HG03159 (cell line): ENCODE data around the gene IFT122.
"Not testable (repeated sequence)": the region's sequence is repeated elsewhere in the genome, so short reads cannot be mapped to it uniquely, and the experiment has no call there.

Experiments
- ATAC-seq: cut with Tn5 transposase; IDR thresholded peaks from one replicate; pipeline ENCODE4 v1.9.1; 2021; ENCODE audit warnings: mild to moderate bottlenecking, moderate library complexity; ENCODE audit not compliant: unreplicated experiment

The IFT122 gene

GRCh38 chr3:129439817-129440617 lies at the start of gene IFT122, which contains the start of gene MBD4:
Gene IFT122, plus strand, starts transcription at chr3:129440224. Its CDS starts 107 bp downstream, at chr3:129440331.
Gene MBD4, minus strand, starts transcription at chr3:129439948. Its CDS starts 115 bp downstream, at chr3:129439833.
- peak; percentile 86 for ATAC-seq

GRCh38 chr3:129391583-129391982 lies 48.4 kb upstream of the IFT122 start:
- ATAC-seq: not testable (repeated sequence)

DNA sequence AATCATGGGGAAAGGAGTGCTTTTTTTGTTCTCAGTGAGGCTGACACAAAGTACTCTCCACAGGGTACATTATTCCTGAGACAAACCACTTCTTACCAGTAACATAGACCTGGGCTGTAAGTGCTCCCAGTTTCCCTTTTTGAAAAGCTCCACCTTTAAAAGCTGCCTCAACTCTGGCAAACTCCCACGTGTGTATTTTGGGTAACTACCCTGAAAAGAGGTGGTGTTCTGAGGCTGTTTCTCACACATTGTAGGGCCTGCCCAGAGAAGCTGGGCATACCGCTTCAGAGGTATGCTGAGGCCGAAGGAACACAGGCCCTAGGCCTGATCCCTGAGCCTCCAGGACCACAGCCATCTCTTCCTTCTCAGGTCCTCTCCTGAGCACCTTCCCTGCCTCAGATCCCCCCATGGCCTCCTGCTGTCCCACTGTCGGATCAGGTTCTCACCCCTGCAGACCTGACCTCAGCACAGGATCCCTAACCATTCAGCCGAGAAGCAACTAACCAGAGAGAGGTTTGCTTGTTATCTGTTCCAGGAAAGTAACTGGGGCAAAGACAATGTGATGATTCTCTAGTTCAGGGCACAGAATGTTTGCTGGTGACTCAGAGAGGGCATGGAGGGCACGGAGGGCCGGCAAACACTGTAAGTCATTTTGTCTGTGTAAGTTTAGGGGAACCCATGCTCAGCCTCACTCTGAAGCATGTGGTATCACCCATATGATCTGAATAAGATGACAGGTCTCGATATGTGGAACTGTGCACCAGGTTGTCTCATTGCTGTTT lies 47.7 kb upstream of the IFT122 start:
- not testable (repeated sequence) for ATAC-seq

GRCh38 chr3:129393271-129393670 lies 46.8 kb upstream of the IFT122 start:
- ATAC-seq: no peak

DNA sequence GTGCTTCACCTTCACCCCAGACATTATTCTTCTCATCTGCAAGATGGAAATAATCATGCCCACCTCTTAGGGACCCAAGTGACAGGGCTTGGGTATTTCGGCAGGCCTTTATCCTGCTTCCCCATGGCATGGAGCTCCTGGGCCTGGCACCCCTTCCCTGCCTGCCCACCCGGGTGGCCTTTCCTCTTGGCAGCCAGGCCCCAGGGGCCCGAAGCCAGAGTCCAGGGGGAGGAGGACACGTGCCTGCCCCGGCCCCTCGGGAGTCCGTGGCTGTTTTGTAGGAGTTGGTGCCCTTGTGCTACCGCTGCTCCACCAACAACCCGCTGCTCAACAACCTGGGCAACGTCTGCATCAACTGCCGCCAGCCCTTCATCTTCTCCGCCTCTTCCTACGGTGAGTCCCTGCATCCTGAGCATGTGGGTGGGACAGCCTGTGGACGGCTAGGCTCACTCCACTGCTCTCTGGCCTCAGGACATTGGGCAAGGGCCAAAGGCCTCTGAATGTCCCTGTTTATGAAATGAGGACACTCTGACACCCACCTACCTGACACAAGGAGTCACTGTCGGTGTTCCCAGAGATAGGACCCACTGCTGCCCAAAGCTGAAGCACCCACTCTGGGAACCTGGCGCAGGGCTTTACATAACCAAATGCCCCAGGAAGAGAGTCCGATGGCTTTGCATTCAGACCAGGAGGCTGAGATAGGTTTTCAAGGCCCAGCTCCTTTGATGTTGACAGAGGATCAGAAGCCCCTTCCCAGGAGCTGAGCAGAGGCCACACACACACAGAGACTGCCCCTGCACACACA lies 46.1 kb upstream of the IFT122 start:
- ATAC-seq: not testable (repeated sequence)

DNA sequence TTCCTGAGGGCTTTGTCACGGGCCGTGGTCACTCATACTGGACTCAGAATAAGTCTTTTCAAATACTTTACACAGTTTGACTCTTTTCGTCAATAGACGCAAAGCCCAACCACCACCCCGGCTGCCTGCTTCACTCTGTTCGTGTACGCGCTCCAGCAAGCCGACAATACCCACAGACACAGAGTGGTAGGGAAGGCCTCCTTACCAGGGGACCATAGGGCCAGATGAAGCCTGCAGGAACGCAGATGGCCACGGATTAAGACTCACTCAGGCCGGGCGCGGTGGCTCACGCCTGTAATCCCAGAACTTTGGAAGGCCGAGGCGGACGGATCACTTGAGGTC lies 41.2 kb upstream of the IFT122 start:
- ATAC-seq: peak; percentile 22

DNA sequence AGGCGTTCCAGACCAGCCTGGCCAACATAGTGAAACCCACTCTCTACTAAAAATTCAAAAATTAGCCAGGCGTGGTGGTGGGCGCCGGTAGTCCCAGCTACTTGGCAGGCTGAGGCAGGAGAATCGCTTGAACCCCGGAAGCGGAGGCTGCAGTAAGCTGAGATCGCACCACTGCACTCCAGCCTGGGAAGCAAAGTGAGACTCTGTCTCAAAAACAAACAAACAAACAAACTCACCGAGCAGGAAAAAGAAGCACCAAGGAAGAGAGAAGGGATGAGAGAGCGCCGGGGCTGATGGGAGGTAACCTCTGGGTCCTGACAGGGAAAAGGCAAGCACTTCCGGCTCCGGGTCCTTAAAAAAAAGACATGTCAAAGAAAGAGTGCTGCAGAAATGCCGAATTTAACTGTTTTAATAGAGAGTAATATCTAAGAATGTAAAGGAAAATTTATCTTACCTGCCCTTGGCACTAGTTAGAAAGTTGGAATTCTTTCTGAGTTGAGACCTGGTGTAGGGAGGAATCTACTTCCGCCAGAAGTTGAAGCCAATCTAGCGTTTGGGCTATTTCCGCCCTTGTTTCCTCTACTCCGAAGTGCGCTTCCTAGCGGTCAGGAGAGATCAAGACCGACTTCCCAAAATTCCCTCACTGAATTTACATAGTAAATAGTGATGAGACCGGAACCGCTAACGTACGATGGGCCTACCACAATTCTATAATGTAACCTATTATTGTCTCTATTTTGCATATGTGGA lies 40.7 kb upstream of the IFT122 start:
- ATAC-seq: peak; percentile 80

DNA sequence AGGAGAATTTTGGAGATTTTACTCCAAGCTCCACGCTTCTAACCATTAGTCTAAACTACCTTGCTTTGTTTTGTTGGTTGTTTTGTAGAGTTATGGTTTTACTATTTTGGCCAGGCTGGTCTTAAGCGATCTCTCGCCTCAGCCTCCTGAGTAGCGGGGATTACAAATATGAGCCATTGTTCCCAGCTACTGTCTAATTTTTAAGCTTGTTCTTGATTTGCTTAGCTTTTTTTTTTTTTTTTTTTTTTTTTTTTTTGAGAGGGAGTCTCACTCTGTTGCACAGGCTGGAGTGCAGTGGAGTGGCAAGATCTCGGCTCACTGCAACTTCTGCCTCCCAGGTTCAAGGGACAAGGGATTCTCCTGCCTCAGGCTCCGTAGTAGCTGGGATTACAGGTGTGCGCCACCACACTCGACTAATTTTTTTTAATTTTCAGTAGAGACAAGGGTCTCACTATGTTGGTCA lies 40.1 kb upstream of the IFT122 start:
- ATAC-seq: peak; percentile 6

DNA sequence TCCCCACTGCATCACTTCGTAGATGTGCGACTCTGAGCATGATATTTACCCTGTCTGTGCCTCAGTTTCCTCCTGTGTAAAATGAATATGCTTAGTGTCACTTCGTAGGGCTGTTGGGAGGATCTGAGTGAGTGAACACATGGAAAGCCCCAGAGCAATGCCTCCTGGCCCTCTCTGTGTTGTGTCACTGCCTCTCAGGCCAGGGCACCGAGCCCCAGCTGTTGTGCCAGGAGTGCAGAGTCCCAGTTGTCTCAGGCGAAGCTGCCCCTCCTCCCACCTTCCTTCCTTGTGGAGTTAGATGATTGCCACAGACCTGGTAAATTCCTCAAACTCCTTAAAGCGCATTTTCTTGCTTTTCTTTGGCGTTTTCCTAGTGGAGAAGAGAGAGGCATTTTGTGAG lies 37.8 kb upstream of the IFT122 start:
- no peak for ATAC-seq

DNA sequence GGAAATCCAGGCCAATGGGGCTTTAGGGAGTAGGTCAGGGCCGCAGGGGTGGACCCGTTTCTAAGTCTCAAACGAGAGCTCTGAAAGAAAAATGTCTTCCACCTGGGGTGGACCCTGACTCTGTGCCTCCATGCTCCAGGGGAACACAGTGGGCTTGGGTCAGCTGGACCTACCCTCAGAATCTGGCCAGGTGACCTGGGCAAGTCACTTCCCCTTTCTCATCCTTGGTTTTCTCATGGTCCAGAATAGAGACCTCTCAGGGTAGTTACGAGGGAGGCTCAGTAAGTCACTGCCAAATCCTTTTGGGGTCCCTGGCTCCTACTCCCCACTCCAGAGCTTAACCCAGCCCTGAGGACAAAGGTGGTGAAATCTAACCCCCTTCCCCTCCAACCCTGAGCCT lies 37.4 kb upstream of the IFT122 start:
- no peak for ATAC-seq

DNA sequence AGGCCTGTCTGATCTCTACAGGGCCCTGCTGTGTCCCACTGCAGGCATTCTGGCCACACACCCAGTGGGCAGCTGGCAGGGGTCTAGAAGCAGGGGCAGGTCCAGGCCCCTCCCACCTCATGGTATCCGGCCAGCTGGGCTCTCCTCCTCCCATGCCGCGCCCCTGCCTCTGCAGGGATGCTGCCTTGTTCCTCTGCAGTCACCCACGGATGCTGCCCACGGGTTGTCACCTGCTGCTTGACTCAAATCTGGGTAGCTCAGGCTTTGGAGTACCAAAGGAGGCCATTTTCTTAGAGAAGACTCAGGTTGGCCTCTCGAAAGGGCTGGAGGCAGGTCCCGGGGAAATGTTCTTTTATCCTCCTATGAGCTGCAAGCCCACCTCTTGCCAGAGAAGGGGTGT lies 36.6 kb upstream of the IFT122 start:
- ATAC-seq: no peak

DNA sequence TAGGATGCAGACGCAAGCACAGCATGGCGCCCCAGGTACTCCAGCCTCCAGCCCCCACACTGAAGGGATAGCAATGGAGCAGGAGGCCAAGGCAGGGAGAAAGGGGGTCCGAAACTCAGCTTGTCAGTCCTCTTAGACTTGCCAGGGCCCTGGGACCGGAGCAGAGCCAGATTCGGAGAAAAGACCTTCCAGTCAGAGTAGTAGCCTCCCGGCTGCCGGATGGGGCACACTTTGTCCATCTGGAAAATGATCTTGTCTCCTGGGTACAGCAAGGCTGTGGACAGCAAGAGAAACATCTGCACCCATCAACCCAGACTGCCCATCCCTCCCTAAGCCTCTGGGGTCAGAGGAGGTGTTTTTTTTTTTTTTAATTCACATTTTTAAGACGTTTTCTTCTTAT lies 35.9 kb upstream of the IFT122 start:
- no peak for ATAC-seq

DNA sequence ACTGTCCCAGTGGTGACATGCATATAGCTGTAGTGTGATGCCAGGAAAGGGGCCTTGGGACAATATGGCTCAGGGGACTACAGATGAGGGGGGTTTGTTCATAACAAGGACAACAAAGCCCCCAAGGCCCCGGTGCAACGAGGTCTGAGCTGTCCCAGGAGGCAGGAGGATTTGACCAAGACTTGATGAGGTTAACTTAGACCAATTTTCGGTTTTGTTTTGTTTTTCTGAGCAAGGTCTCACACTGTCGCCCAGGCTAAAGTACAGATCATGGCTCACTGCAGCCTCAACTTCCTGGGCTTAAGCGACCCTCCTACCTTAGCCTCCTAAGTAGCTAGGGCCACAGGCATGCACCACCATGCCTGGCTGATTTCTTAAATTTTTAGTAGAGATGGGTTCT lies 35.4 kb upstream of the IFT122 start:
- no peak for ATAC-seq

- ATAC-seq: no peak
Observed at GRCh38 chr3:129409541-129409940, 30.5 kb upstream of the IFT122 start.

DNA sequence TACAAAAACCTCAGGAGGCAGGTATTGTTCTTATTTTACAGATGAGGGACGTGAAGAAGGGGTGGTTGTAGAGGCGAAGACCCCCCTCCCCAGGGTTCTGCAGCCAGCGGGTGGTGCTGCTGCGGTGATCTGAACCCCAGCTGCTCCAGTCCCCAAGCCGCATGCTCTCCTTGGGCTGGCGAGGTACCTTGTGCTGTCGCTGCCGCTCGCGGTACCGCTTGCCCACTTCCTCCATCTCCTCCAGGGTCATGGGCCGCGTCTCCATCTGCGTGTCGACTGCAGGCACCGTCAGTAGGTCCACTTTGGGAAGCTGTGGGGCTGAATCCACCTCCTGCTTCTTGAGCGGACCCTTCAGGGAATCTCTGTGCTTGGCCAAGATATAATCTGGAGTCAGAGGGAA lies 29.1 kb upstream of the IFT122 start:
- no peak for ATAC-seq

DNA sequence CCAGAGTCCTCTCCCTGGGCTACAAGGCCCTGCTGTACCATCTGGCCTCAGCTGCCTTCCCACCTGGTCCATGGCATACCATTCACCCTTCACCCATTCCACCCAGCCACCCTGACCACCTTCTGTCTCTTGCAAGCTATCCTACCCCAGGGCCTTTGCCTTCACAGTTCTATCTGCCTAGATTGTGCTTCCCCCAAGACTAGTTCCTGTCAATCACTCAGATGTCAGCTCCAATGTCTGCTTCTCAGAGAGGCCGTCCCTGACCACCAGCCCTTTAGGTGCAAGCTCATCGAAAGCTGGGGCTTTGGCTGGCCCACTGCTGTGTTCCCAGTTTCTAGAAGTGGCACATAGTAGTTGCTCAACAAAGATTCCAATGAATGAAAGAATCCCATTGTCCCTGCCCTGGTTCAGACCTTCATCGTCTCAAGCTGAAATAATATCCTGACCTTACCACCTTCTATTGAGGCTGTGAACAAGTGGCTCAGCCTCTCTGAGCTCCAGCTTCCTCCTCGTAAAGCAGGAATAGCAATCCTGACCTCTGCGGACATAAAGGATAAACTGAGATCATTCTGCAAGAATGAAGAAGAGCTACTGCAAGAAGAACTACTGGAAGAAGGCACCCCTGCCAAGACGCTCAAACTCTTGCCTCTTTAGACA lies 27.4 kb upstream of the IFT122 start:
- no peak for ATAC-seq

GRCh38 chr3:129413238-129413637 lies 26.8 kb upstream of the IFT122 start:
- ATAC-seq: not testable (repeated sequence)

DNA sequence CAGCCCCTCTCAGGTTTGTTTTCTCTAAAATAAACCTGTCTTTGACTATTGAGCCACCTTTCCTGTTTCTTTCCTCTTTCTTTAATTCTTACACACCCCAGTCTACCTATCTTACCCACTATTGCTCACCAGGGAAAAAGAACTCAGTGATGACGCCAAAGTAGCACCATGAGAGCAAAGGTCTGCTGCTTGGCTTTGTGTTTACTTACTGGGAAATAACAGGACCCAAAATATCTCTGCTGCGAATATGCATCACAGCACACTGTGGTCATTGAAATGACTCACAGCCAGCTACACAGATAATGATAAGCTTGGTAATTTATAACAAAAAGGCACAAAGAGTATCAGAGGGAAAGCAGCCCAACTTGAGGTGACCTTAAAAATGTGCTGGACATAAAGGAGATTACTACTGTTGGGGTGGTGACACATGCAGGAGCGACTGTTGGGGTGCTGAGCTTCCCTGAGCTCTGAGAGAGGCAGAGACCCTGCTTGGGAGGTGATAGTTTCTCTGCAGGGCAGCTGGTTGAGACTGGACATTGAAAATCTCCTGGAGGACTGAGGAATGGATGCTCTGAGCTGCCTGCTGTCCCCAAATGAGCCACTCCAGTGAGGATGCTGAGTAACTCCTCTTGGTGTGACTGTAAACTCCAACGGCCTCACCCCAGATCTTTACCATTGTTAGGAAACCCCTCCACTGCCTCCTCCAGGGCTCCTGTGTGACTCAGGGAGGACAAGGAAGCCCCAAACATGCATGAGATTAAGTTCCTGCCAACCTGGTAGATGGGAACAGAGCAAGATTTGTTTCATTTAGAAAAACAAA lies 26.1 kb upstream of the IFT122 start:
- ATAC-seq: peak; percentile 76

DNA sequence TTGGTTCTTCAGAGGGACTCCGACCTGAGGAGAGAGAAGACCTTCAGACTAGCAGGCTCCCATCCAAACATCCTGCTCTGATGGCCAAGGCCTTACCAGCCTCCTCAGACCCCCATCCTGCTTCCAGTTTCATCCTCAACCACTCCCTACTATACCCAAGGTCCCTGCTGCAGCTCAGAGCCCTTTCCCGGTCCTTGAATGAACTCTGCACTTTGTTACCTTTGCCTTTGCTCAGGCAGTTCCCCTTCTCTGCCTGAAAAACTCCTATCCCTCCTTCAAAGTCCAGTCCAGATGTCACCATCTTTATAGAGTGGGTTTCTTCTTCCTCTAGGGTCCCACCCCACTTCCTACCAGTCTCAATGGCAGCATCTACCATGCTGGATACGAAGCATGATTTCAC lies 24.6 kb upstream of the IFT122 start:
- no peak for ATAC-seq
